SW 1271 (cell line): ENCODE results near the gene BORA.
"Not testable (repeated sequence)": the region's sequence is repeated elsewhere in the genome, so short reads cannot be mapped to it uniquely, and the experiment has no call there.

Experiments
- DNase-seq, 2 experiments: peaks; one replicate each; lab custom pipeline; 2025; lab: John Stamatoyannopoulos, UW

BORA gene

GRCh38 chr13:72763411-72763810 lies 35.7 kb downstream of the BORA start:
- no peak for DNase-seq

- no peak for DNase-seq
These were observed 46.3 kb downstream of the BORA start for GRCh38 chr13:72774019-72774418.

GRCh38 chr13:72781451-72782439 lies 54.0 kb downstream of the BORA start, which contains the start of the genes DIS3 and PIBF1:
DIS3 (minus strand) TSS chr13:72781900; CDS start chr13:72781832, 68 bp downstream.
PIBF1 (plus strand) TSS chr13:72782133; CDS start chr13:72783470, 1,337 bp downstream.
- peak; percentile 95 to 97 for DNase-seq

GRCh38 chr13:72782717-72783116 lies 55.0 kb downstream of the BORA start:
- DNase-seq, result no peak

- not testable (repeated sequence) for DNase-seq
These were observed 57.0 kb downstream of the BORA start for GRCh38 chr13:72784679-72785078.

GRCh38 chr13:72788831-72789230 lies 61.1 kb downstream of the BORA start:
- DNase-seq, result no peak

GRCh38 chr13:72792640-72793039 lies 64.9 kb downstream of the BORA start:
- DNase-seq, result no peak

- no peak for DNase-seq
These were observed 71.1 kb downstream of the BORA start for GRCh38 chr13:72798817-72799216.

GRCh38 chr13:72804301-72804700 lies 76.6 kb downstream of the BORA start:
- no peak for DNase-seq
